NT2/D1 (cell line): Measurements from ENCODE around the gene HTR6.
"Not testable (repeated sequence)": the region's sequence is repeated elsewhere in the genome, so short reads cannot be mapped to it uniquely, and the experiment has no call there.

Source experiments
- SUZ12 ChIP-seq: IDR thresholded peaks from 2 replicates; pipeline ENCODE4 v1.6.1; 2011; ENCODE audit not compliant: insufficient read length, insufficient read depth; ENCODE audit errors: extremely low read depth
- YY1 ChIP-seq: IDR thresholded peaks from 2 replicates; pipeline ENCODE4 v1.6.1; 2011; ENCODE audit not compliant: insufficient read length, insufficient read depth
- ZNF274 ChIP-seq: IDR thresholded peaks from 2 replicates; pipeline ENCODE4 v1.6.1; 2011; ENCODE audit warnings: mild to moderate bottlenecking, low read depth, low read length

- TF ChIP-seq YY1, ZNF274, SUZ12: not testable (repeated sequence)
Measured at GRCh38 chr1:19630192-19630591, 34.5 kb upstream of the HTR6 start.
